Cerebellar nuclear complex (tissue), 1 donor: Measurements from ENCODE around the gene LGALS1.

Source experiments
- DNase-seq, 2 experiments: peaks; one replicate each; lab custom pipeline; 2025; lab: John Stamatoyannopoulos, UW

Gene LGALS1

DNA sequence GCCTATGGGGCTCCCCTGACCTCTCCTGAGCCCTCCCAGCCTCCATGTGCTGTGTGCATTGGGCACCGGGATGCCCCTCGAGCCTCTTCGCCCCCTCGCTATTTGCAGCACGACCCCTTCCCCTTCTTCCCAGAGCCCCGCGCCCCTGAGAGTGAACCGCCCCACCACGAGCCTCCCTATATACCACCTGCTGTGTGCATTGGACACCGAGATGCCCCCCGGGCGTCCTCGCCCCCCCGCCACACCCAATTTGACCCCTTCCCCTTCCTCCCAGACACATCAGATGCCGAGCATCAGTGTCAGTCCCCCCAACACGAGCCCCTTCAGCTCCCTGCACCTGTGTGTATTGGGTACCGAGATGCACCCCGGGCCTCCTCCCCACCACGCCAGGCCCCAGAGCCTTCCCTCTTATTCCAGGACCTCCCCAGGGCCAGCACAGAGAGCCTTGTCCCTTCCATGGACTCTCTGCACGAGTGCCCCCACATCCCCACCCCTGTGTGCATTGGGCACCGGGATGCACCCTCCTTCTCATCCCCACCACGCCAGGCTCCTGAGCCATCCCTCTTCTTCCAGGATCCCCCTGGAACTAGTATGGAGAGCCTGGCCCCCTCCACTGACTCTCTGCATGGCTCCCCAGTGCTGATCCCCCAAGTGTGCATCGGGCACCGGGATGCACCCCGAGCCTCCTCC is 50.3 kb downstream of the LGALS1 start:
- DNase-seq = no peak

DNA sequence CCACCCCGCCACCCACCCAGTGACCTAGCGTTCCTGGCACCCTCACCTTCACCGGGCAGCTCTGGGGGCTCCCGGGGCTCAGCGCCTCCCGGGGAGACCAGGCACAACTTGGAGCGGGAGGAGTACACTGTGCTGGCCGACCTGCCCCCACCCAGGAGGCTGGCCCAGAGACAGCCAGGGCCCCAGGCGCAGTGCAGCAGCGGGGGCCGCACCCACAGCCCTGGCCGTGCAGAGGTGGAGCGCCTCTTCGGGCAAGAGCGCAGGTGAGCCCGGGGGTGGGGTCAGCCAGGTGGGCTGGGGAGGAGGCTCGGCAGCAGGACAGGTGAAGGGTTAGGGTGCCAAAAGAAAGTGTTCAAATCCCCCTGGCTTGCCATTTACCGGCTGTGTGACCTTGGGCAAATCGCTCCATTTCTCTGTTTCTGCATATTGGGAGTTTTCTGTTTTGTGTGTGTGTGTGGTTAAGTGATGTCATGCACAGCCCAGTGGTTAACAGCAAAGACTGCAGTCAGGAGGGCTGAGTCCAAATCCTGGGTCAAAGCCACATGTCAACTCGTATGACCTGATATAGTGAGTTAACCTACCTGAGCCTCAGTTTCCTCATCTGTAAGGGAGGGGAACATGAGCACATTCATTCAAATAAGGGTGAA is 50.9 kb downstream of the LGALS1 start:
- DNase-seq = no peak

- no peak for DNase-seq
These were observed 53.2 kb downstream of the LGALS1 start for GRCh38 chr22:37728620-37729019.
